Astrocyte of the hippocampus (primary cell): ENCODE data around the gene GHRL.

ENCODE experiments used
- DNase-seq: peaks from one replicate; pipeline ENCODE4 v3.0.0; 2011; ENCODE audit warnings: low read depth, low spot score

The GHRL gene

GRCh38 chr3:10244009-10244408 lies 48.7 kb downstream of the GHRL start:
- no peak for DNase-seq

- DNase-seq: peak; percentile 79
These were observed 50.3 kb downstream of the GHRL start for GRCh38 chr3:10242182-10243065.

- no peak for DNase-seq
These were observed 51.9 kb downstream of the GHRL start for GRCh38 chr3:10240799-10241198.

- DNase-seq: no peak
These were observed 54.2 kb downstream of the GHRL start for GRCh38 chr3:10238345-10239183.
